Astrocyte (in vitro differentiated cells and primary cell): ENCODE data around the gene MOXD1. TPM values are rescaled to one million over a fixed set of nuclear protein-coding genes. Genes with fewer than 3 reads are reported as not detected.

Experiments
- DNase-seq: peaks from one replicate; pipeline ENCODE4 v3.0.0-alpha.2; 2010; ENCODE audit warnings: low read depth
- FAIRE-seq: peaks from 2 replicates; lab custom pipeline; 2011; peaks lifted over from hg19 to GRCh38; lab: Jason Lieb, UNC
- H2AFZ ChIP-seq: 2 replicates; pipeline ENCODE4 v1.6.0; 2012; ENCODE audit warnings: low read depth, low read length, inconsistent platforms
- H3K27ac ChIP-seq: 2 replicates; pipeline ENCODE4 v1.5.1; 2011; ENCODE audit warnings: low read depth, low read length, inconsistent platforms
- H3K27me3 ChIP-seq: 2 replicates; pipeline ENCODE4 v1.6.0; 2011; ENCODE audit warnings: low read length, inconsistent platforms; ENCODE audit not compliant: insufficient read depth
- H3K36me3 ChIP-seq: 2 replicates; pipeline ENCODE4 v1.5.1; 2011; ENCODE audit warnings: low read length, inconsistent platforms; ENCODE audit not compliant: insufficient read depth
- H3K4me1 ChIP-seq: 2 replicates; pipeline ENCODE4 v1.5.1; 2011; ENCODE audit warnings: low read length, inconsistent platforms; ENCODE audit not compliant: insufficient read depth
- H3K4me2 ChIP-seq: 2 replicates; pipeline ENCODE4 v1.6.0; 2012; ENCODE audit warnings: low read length, inconsistent platforms
- H3K4me3 ChIP-seq: 2 replicates; pipeline ENCODE4 v1.5.1; 2011; ENCODE audit warnings: low read depth, mild to moderate bottlenecking, low read length, inconsistent platforms; ENCODE audit not compliant: insufficient read depth
- H3K79me2 ChIP-seq: 2 replicates; pipeline ENCODE4 v1.6.0; 2012; ENCODE audit warnings: mild to moderate bottlenecking, low read length, inconsistent platforms; ENCODE audit not compliant: insufficient read depth
- H3K9ac ChIP-seq: 2 replicates; pipeline ENCODE4 v1.6.0; 2012; ENCODE audit warnings: mild to moderate bottlenecking, low read length, inconsistent platforms
- H3K9me3 ChIP-seq: 2 replicates; pipeline ENCODE4 v1.5.1; 2012; ENCODE audit warnings: low read depth, mild to moderate bottlenecking, low read length, inconsistent platforms; ENCODE audit not compliant: insufficient read depth
- H4K20me1 ChIP-seq: 2 replicates; pipeline ENCODE4 v1.6.0; 2012; ENCODE audit warnings: low read length, inconsistent platforms; ENCODE audit not compliant: insufficient read depth
- H3K27ac Mint-ChIP-seq: one replicate; pipeline ENCODE4 v1.8.0; 2021; ENCODE audit warnings: mild to moderate bottlenecking, mixed read lengths; ENCODE audit not compliant: unreplicated experiment
- H3K27me3 Mint-ChIP-seq: one replicate; pipeline ENCODE4 v1.8.0; 2021; ENCODE audit warnings: low read depth, mixed read lengths; ENCODE audit not compliant: unreplicated experiment
- H3K36me3 Mint-ChIP-seq: one replicate; pipeline ENCODE4 v1.8.0; 2021; ENCODE audit warnings: low read depth, mixed read lengths; ENCODE audit not compliant: unreplicated experiment
- H3K4me1 Mint-ChIP-seq: one replicate; pipeline ENCODE4 v1.8.0; 2021; ENCODE audit warnings: low read depth, mixed read lengths; ENCODE audit not compliant: unreplicated experiment
- H3K4me3 Mint-ChIP-seq: one replicate; pipeline ENCODE4 v1.8.0; 2021; ENCODE audit warnings: mild to moderate bottlenecking, moderate library complexity, mixed read lengths; ENCODE audit not compliant: unreplicated experiment
- H3K9me3 Mint-ChIP-seq: one replicate; pipeline ENCODE4 v1.8.0; 2021; ENCODE audit warnings: mild to moderate bottlenecking, mixed read lengths; ENCODE audit not compliant: unreplicated experiment
- EZH2 ChIP-seq: IDR thresholded peaks from 2 replicates; pipeline ENCODE4 v1.6.1; 2012; ENCODE audit warnings: mild to moderate bottlenecking, low read length, inconsistent platforms; ENCODE audit not compliant: insufficient read depth
- total RNA-seq: library from RNA; stranded (reverse); gene quantifications from 2 replicates; pipeline ENCODE4 v1.2.1, GENCODE V29; 2021
- TF ChIP-seq, protein P1 (sequence below): IDR thresholded peaks from 2 replicates; pipeline ENCODE4 v1.5.1; 2011; ENCODE audit warnings: low read depth, mild to moderate bottlenecking, inconsistent platforms, low read length, moderate library complexity; ENCODE audit not compliant: insufficient read depth

Gene MOXD1
- total RNA-seq, 1 donor from 2014 or later, result 3.5 TPM

DNA sequence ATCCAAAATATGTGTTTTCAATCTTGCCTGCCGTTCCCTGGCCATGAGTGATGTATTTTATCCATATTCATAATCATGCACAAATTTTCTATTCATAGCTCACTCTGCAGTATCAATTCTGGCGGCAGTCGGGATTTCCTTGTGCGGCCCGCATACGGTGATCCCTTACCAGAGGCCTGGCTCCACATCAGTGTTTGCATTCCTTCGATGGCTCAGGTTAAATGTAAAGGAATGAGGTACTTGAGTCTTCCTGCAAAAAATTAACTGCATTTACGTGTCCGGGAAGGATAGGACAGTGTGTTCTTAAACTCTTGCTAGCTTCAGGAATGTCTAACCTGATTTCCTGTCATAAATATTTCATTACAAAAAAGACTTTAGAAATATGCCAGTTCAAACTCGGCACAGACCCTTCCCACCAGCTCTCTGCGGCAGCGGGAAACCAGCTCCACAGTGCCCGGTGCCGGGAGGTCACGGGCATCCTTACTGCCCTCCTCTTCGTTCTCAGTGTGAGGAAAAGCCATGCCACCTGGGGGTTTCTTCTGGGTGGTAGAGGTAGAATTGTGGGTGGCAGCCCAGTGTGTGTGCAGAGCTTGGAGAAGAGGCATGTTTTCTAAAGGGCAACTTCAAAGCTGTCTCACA lies 154.5 kb downstream of the MOXD1 start:
- H3K27me3 Mint-ChIP-seq, result peaks cover 4% of the 10 kb centered on the region
- no peak for FAIRE-seq
- peaks cover 3% of the 10 kb centered on the region for H3K9me3 Mint-ChIP-seq
- no peaks in the 10 kb centered on the region for H3K4me1 ChIP-seq
- no peak overlapping the region for H3K4me2 ChIP-seq
- H3K27me3 ChIP-seq, result no peaks in the 10 kb centered on the region
- no peaks in the 10 kb centered on the region for H3K9me3 ChIP-seq
- no peak overlapping the region for H3K27ac Mint-ChIP-seq
- no peak for DNase-seq
- H3K79me2 ChIP-seq, result no peaks in the 10 kb centered on the region
- no peaks in the 10 kb centered on the region for H3K4me1 Mint-ChIP-seq
- no peaks in the 10 kb centered on the region for H4K20me1 ChIP-seq
- TF ChIP-seq, protein P1, sequence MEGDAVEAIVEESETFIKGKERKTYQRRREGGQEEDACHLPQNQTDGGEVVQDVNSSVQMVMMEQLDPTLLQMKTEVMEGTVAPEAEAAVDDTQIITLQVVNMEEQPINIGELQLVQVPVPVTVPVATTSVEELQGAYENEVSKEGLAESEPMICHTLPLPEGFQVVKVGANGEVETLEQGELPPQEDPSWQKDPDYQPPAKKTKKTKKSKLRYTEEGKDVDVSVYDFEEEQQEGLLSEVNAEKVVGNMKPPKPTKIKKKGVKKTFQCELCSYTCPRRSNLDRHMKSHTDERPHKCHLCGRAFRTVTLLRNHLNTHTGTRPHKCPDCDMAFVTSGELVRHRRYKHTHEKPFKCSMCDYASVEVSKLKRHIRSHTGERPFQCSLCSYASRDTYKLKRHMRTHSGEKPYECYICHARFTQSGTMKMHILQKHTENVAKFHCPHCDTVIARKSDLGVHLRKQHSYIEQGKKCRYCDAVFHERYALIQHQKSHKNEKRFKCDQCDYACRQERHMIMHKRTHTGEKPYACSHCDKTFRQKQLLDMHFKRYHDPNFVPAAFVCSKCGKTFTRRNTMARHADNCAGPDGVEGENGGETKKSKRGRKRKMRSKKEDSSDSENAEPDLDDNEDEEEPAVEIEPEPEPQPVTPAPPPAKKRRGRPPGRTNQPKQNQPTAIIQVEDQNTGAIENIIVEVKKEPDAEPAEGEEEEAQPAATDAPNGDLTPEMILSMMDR, result no peak
- no peak for TF ChIP-seq EZH2
- no peak overlapping the region for H3K4me3 Mint-ChIP-seq
- H3K4me3 ChIP-seq, result no peak overlapping the region
- H3K9ac ChIP-seq, result no peak overlapping the region
- H3K36me3 Mint-ChIP-seq, result peaks cover 4% of the 10 kb centered on the region
- H3K27ac ChIP-seq, result no peak overlapping the region
- H3K36me3 ChIP-seq, result no peaks in the 10 kb centered on the region
- no peak overlapping the region for H2AFZ ChIP-seq

DNA sequence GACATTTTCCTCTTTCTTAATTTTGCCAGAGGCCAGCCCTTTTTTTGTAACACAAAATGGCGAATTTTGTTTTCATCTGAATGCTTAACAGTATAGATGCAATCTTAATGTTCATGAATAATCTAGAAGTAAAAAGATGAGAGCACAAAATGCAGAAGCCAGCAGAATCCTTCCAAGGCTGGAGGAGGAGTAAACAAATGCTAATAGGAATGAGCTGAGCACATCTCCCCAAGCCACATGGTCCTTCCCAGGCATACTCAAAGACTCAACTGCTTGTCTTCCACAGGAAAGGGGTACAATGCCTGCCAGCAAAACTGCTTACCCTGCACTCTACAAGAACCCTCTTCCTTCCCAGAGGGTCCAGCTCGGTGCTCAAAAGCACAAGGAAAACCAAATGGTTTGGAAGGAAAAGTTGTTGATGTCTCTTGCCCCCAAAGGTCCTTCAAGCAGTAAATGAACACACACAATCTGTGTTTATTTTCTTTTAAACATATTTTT lies 155.1 kb downstream of the MOXD1 start:
- TF ChIP-seq EZH2, result no peak
- Histone ChIP-seq H3K27me3 (no peaks in the 10 kb centered on the region), H2AFZ (no peak overlapping the region), H3K79me2 (no peaks in the 10 kb centered on the region), H3K4me3 (no peak overlapping the region), H4K20me1 (no peaks in the 10 kb centered on the region), H3K4me1 (no peaks in the 10 kb centered on the region), H3K9me3 (no peaks in the 10 kb centered on the region), H3K27ac (no peak overlapping the region), H3K4me2 (no peak overlapping the region), H3K36me3 (no peaks in the 10 kb centered on the region), H3K9ac (no peak overlapping the region)
- Mint-ChIP-seq H3K4me3 (no peak overlapping the region), H3K36me3 (peaks cover 4% of the 10 kb centered on the region), H3K9me3 (peaks cover 2% of the 10 kb centered on the region), H3K27ac (no peak overlapping the region), H3K4me1 (no peaks in the 10 kb centered on the region), H3K27me3 (peaks cover 4% of the 10 kb centered on the region)
- FAIRE-seq, result no peak
- DNase-seq, result no peak

Other genes starting within 250 kb of the MOXD1 start
- 60.6 and 62.1 TPM in 2 replicates for gene STX7, start 111.6 kb upstream of the MOXD1 start, total RNA-seq
- gene TAAR9, start 136.8 kb upstream of the MOXD1 start, total RNA-seq, result not detected in 2 replicates
- gene TAAR8, start 151.2 kb upstream of the MOXD1 start, total RNA-seq, result not detected in 2 replicates
- not detected in 2 replicates for gene TAAR6, start 168.8 kb upstream of the MOXD1 start, total RNA-seq
- not detected in 2 replicates for gene TAAR5, start 188.3 kb upstream of the MOXD1 start, total RNA-seq
- not detected in 2 replicates for gene TAAR2, start 222.8 kb upstream of the MOXD1 start, total RNA-seq